WERI-Rb-1 (cell line): ENCODE results near the gene FXYD4.
A peak's percentile ranks its signal among the peaks of the same experiment; 100 is the strongest.
"Not testable (repeated sequence)": the region's sequence is repeated elsewhere in the genome, so short reads cannot be mapped to it uniquely, and the experiment has no call there.

Experiments used
- DNase-seq: peaks from one replicate; pipeline ENCODE4 v3.0.0-alpha.2; 2020
- H3K27ac ChIP-seq: fragments of 250-450 bp; sonication (Bioruptor Pico); 2 replicates; pipeline ENCODE4 v1.5.1; 2020; ENCODE audit warnings: mild to moderate bottlenecking, moderate library complexity
- H3K27me3 ChIP-seq: fragments of 250-450 bp; sonication (Bioruptor Pico); 2 replicates; pipeline ENCODE4 v1.5.1; 2021; ENCODE audit warnings: mild to moderate bottlenecking, low read depth, moderate library complexity; ENCODE audit not compliant: insufficient read depth, severe bottlenecking
- H3K36me3 ChIP-seq: fragments of 250-450 bp; sonication (Bioruptor Pico); 2 replicates; pipeline ENCODE4 v1.5.1; 2020; ENCODE audit warnings: mild to moderate bottlenecking, moderate library complexity
- H3K4me3 ChIP-seq: 2 replicates; pipeline ENCODE4 v1.5.1; 2011; ENCODE audit warnings: low read depth, mild to moderate bottlenecking, control low read depth, low read length
- H3K9me3 ChIP-seq: fragments of 250-450 bp; sonication (Bioruptor Pico); 2 replicates; pipeline ENCODE4 v1.5.1; 2021; ENCODE audit warnings: mild to moderate bottlenecking, moderate library complexity; ENCODE audit not compliant: severe bottlenecking
- TF ChIP-seq, protein P1 (sequence below): IDR thresholded peaks from 2 replicates; pipeline ENCODE4 v1.5.1; 2011; ENCODE audit warnings: low read depth, mild to moderate bottlenecking, control low read depth, inconsistent platforms, low read length

FXYD4 gene

GRCh38 chr10:43336641-43337318 lies 34.7 kb upstream of the FXYD4 start:
- no peaks in the 10 kb centered on the region for H3K9me3 ChIP-seq
- no peaks in the 10 kb centered on the region for H3K27me3 ChIP-seq
- TF ChIP-seq, protein P1, sequence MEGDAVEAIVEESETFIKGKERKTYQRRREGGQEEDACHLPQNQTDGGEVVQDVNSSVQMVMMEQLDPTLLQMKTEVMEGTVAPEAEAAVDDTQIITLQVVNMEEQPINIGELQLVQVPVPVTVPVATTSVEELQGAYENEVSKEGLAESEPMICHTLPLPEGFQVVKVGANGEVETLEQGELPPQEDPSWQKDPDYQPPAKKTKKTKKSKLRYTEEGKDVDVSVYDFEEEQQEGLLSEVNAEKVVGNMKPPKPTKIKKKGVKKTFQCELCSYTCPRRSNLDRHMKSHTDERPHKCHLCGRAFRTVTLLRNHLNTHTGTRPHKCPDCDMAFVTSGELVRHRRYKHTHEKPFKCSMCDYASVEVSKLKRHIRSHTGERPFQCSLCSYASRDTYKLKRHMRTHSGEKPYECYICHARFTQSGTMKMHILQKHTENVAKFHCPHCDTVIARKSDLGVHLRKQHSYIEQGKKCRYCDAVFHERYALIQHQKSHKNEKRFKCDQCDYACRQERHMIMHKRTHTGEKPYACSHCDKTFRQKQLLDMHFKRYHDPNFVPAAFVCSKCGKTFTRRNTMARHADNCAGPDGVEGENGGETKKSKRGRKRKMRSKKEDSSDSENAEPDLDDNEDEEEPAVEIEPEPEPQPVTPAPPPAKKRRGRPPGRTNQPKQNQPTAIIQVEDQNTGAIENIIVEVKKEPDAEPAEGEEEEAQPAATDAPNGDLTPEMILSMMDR = no peak
- H3K27ac ChIP-seq = peak overlapping the region; percentile 24; the same call in 1 of the 2 replicates
- no peak for DNase-seq
- no peak overlapping the region for H3K4me3 ChIP-seq
- H3K36me3 ChIP-seq = no peaks in the 10 kb centered on the region

GRCh38 chr10:43337536-43337935 lies 33.9 kb upstream of the FXYD4 start:
- not testable (repeated sequence) for H3K27ac ChIP-seq, H3K4me3 ChIP-seq, H3K9me3 ChIP-seq, H3K27me3 ChIP-seq, DNase-seq, H3K36me3 ChIP-seq

- no peaks in the 10 kb centered on the region for H3K27me3 ChIP-seq
- no peak overlapping the region for H3K27ac ChIP-seq
- H3K9me3 ChIP-seq = no peaks in the 10 kb centered on the region
- no peaks in the 10 kb centered on the region for H3K36me3 ChIP-seq
- H3K4me3 ChIP-seq = no peak overlapping the region
- TF ChIP-seq, protein P1 = peak; percentile 18; the same call in 1 of the 2 replicates
- DNase-seq = no peak
These were observed 33.3 kb upstream of the FXYD4 start for GRCh38 chr10:43338117-43338516.

DNA sequence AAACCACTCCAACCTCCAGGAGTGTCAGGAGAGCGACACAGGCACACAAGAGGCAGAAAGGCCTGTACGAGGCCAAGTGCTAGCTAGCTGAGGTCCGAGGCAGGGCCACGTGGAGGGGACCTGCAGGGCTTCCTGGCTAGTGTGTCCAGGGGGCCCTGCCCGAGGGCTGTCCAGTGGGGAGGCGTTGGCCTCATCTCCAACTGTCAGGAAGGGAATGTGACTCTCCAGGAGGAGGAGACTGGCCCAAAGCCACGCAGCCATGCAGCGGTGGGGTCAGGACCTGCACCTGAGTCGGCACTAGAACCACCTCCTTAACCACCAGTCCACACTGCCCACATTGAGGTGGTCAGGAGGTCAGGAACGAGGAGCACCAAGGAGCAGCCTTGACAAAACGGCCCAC lies 32.3 kb upstream of the FXYD4 start:
- H3K9me3 ChIP-seq = no peaks in the 10 kb centered on the region
- no peak overlapping the region for H3K4me3 ChIP-seq
- no peaks in the 10 kb centered on the region for H3K27me3 ChIP-seq
- no peaks in the 10 kb centered on the region for H3K36me3 ChIP-seq
- DNase-seq = no peak
- TF ChIP-seq, protein P1 = no peak
- H3K27ac ChIP-seq = no peak overlapping the region

DNA sequence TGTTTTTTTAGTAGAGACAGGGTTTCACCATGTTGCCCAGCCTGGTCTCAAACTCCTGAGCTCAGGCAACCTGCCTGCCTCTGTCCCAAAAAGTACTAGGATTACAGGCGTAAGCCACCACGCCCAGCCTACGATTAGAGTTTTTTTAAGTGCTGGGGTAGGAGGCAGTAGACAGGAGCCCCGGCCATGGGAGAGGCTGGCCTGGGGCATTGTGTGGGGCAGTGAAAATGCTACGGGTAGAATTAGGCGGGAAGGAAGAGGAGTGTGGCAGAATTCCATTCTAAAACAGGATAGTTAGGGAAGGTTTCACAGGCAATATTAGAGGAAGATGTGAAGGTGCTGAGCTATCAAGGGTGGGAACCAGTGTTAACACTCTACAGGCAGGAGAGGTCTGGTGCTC lies 31.3 kb upstream of the FXYD4 start:
- H3K27me3 ChIP-seq = no peaks in the 10 kb centered on the region
- H3K4me3 ChIP-seq = no peak overlapping the region
- no peaks in the 10 kb centered on the region for H3K9me3 ChIP-seq
- no peak overlapping the region for H3K27ac ChIP-seq
- H3K36me3 ChIP-seq = no peaks in the 10 kb centered on the region
- TF ChIP-seq, protein P1 = no peak
- no peak for DNase-seq

DNA sequence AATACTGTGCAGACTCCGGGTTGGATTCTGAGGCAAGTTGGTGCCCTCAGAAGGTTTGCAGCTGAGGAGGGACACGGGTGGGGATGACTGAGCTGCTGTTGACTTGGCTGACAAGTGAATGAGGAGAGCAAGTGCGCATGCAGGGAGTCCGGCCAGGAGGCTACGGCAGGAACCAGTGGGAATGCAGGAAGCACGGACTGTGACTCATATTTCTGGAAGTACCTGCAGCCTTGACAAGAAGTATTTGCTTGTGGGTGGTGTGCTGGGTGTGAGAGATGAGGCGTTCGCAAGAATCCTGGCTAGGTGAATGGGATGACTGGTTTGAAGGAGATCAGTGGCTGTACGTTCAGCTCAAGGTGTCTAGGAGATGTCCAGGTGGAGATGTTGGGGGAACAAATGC lies 30.8 kb upstream of the FXYD4 start:
- TF ChIP-seq, protein P1 = no peak
- Histone ChIP-seq H3K9me3 (no peaks in the 10 kb centered on the region), H3K27ac (no peak overlapping the region), H3K27me3 (no peaks in the 10 kb centered on the region), H3K4me3 (no peak overlapping the region), H3K36me3 (no peaks in the 10 kb centered on the region)
- DNase-seq = no peak
